ENCODE data around the gene REEP1. TPM values are rescaled to one million over a fixed set of nuclear protein-coding genes. Genes with fewer than 3 reads are reported as not detected.
A peak's percentile ranks its signal among the peaks of the same experiment; 100 is the strongest.

The REEP1 gene
- total and polyA plus RNA-seq, 2 of the 8 experiments (the other 6 are each of a cell fraction or from before 2014, with no cell fraction given) = 0.74 to 1.5 TPM

- H3K79me1 ChIP-seq (ENCODE audit: low read depth, low read length) = no peaks in the 10 kb centered on the region
- CTCF ChIA-PET (ENCODE audit: partially characterized antibody) = interaction anchor here (2.4 to 3.0 kb wide), 3 partner anchors 12 to 89 kb away, joined by 9 to 16 read pairs (median 16); no protein-coding TSS in a partner anchor
- H3K23me2 ChIP-seq (ENCODE audit: low read depth, low read length) = no peaks in the 10 kb centered on the region; the same call in 1 of the 2 replicates
- peak; percentile 4 to 29; a peak in 1 of 4 replicates for TF ChIP-seq RAD21 (IDR thresholded peaks at IDR 0.05 in 1 of 2, conservative IDR thresholded peaks at IDR 0.05 in 1 of 2; ENCODE audit: low read depth in 2 of 2, low read length in 2 of 2)
- peak in 1 of 3 experiments; percentile 34; a peak in 1 of 4 replicates for TF ChIP-seq CTCF (IDR thresholded peaks at IDR 0.05; ENCODE audit: control extremely low read depth in 1 of 3, insufficient read depth in 1 of 3, low read depth in 1 of 3, low read length in 3 of 3)
- no peak for TF ChIP-seq TAF1 (IDR thresholded peaks at IDR 0.05; ENCODE audit: low read depth, low read length)
- TF ChIP-seq SP1 (IDR thresholded peaks at IDR 0.05; ENCODE audit: low read depth, low read length) = no peak
- DNase-seq (ENCODE audit: low read depth in 1 of 2, low spot score in 2 of 2) (no peak), FAIRE-seq (no peak)
- no peak overlapping the region for H4K91ac ChIP-seq (replicated peaks; ENCODE audit: insufficient read length, low read length)
- H3K79me2 ChIP-seq (ENCODE audit: control insufficient read depth in 1 of 2, insufficient read depth in 2 of 2, low read length in 2 of 2) = no peaks in the 10 kb centered on the region
- H3K18ac ChIP-seq (ENCODE audit: extremely low read depth, low read length) = no peak overlapping the region
- no peak overlapping the region for H2BK15ac ChIP-seq (ENCODE audit: low read length)
- no peak overlapping the region for H2AFZ ChIP-seq (ENCODE audit: low read length)
- POLR2A ChIA-PET (ENCODE audit: partially characterized antibody) = no interaction called here
- no peak overlapping the region for H3K9ac ChIP-seq (replicated peaks in 1 of 4; ENCODE audit: extremely low read depth in 1 of 4, low read depth in 3 of 4, low read length in 3 of 4)
- peak overlapping the region; percentile 20; the same call in 1 of the 2 replicates for H4K8ac ChIP-seq (ENCODE audit: extremely low read depth, insufficient read depth, low read length)
- H4K20me1 ChIP-seq (replicated peaks in 1 of 2; ENCODE audit: control insufficient read depth in 1 of 2, insufficient read depth in 2 of 2, low read length in 2 of 2) = no peaks in the 10 kb centered on the region
- H2BK5ac ChIP-seq (ENCODE audit: low read depth, low read length) = no peak overlapping the region
- no peak overlapping the region for H3K4me2 ChIP-seq (ENCODE audit: insufficient read depth in 1 of 2, low read depth in 2 of 2, low read length in 2 of 2)
- H3K4me3 ChIP-seq (ENCODE audit: extremely low read depth in 1 of 4, insufficient read depth in 2 of 4, low read depth in 3 of 4, low read length in 4 of 4) = no peak overlapping the region
- H3K14ac ChIP-seq (ENCODE audit: insufficient read length) = no peak overlapping the region
- H3K27ac ChIP-seq (ENCODE audit: low read depth, low read length) = no peak overlapping the region
- no peak overlapping the region for H2AK5ac ChIP-seq (ENCODE audit: low read depth, low read length)
- H3K27me3 ChIP-seq (replicated peaks in 1 of 4; ENCODE audit: control insufficient read depth in 3 of 4, extremely low read depth in 1 of 4, insufficient read depth in 3 of 4, low read length in 3 of 4) = no peaks in the 10 kb centered on the region
- H3K56ac ChIP-seq (replicated peaks; ENCODE audit: insufficient read length, low read depth, low read length) = no peak overlapping the region
- H2BK120ac ChIP-seq (replicated peaks; ENCODE audit: low read depth, low read length) = no peak overlapping the region
- no peak overlapping the region for H2BK20ac ChIP-seq (ENCODE audit: low read length)
- no peaks in the 10 kb centered on the region for H3K9me3 ChIP-seq (ENCODE audit: insufficient read depth in 2 of 2, low read depth in 1 of 2, low read length in 1 of 2)
- 88% methylated on average over 5 of the region's 5 CpGs; no CpG with 5 or more reads in 1 of the 2 experiments for WGBS, 2 experiments (ENCODE audit: extremely low coverage in 1 of 2, insufficient coverage in 1 of 2, insufficient read length in 1 of 2, insufficient replicate concordance in 2 of 2, low coverage in 1 of 2, low lambda C conversion rate in 2 of 2, missing lambda C conversion rate in 1 of 2)
- no peak overlapping the region for H3K4ac ChIP-seq (replicated peaks; ENCODE audit: insufficient read length, low read depth, low read length)
- no peak overlapping the region for H4K5ac ChIP-seq (ENCODE audit: insufficient read length, low read depth, low read length)
- H3K23ac ChIP-seq (ENCODE audit: insufficient read length) = no peak overlapping the region
- H3K4me1 ChIP-seq (replicated peaks in 1 of 4; ENCODE audit: control insufficient read depth in 3 of 4, insufficient read depth in 4 of 4, low read length in 3 of 4) = no peaks in the 10 kb centered on the region
- no peaks in the 10 kb centered on the region for H3K36me3 ChIP-seq (ENCODE audit: control insufficient read depth in 2 of 4, insufficient read depth in 4 of 4, low read length in 3 of 4)
- no peak overlapping the region for H2BK12ac ChIP-seq (ENCODE audit: low read depth, low read length)
Measured at GRCh38 chr2:86309966-86310365, 27.5 kb downstream of the REEP1 start.

All from H1 (cell line).